ENCODE results near the gene STX8. TPM values are rescaled to one million over a fixed set of nuclear protein-coding genes. Genes with fewer than 3 reads are reported as not detected.

STX8 gene
- total RNA-seq, 4 donors from 2014 or later = 58.6 to 86.9 (median 66.3) TPM

DNA sequence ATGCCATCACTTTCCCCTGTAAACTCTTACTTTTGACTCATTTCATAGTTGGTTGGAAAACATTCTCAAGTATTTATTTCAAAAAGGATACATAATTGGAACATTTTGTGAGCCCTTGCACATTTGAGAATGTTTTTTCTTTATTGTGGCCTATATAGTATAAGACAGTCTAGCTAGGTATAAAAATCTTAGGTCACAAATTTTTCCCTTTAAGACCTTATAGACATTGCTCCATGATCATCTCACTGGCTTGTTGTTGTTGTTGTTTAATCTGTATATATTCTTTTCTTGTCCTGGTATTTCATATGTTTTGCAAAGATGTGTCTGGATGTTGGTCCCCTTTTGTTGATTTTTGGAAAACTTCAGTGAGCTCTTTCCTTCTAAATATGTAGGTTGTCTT lies 360.2 kb downstream of the STX8 start:
- ATAC-seq (ENCODE audit: low FRiP score) (no peak), DNase-seq (ENCODE audit: low spot score) (no peak)
- TF ChIP-seq, protein P1, sequence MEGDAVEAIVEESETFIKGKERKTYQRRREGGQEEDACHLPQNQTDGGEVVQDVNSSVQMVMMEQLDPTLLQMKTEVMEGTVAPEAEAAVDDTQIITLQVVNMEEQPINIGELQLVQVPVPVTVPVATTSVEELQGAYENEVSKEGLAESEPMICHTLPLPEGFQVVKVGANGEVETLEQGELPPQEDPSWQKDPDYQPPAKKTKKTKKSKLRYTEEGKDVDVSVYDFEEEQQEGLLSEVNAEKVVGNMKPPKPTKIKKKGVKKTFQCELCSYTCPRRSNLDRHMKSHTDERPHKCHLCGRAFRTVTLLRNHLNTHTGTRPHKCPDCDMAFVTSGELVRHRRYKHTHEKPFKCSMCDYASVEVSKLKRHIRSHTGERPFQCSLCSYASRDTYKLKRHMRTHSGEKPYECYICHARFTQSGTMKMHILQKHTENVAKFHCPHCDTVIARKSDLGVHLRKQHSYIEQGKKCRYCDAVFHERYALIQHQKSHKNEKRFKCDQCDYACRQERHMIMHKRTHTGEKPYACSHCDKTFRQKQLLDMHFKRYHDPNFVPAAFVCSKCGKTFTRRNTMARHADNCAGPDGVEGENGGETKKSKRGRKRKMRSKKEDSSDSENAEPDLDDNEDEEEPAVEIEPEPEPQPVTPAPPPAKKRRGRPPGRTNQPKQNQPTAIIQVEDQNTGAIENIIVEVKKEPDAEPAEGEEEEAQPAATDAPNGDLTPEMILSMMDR (IDR thresholded peaks at IDR 0.05) = no peak

GRCh38 chr17:9213303-9213640 lies 362.3 kb downstream of the STX8 start:
- DNase-seq (ENCODE audit: low spot score) (no peak), ATAC-seq (ENCODE audit: low FRiP score) (no peak)
- TF ChIP-seq, protein P1 (IDR thresholded peaks at IDR 0.05) = no peak

DNA sequence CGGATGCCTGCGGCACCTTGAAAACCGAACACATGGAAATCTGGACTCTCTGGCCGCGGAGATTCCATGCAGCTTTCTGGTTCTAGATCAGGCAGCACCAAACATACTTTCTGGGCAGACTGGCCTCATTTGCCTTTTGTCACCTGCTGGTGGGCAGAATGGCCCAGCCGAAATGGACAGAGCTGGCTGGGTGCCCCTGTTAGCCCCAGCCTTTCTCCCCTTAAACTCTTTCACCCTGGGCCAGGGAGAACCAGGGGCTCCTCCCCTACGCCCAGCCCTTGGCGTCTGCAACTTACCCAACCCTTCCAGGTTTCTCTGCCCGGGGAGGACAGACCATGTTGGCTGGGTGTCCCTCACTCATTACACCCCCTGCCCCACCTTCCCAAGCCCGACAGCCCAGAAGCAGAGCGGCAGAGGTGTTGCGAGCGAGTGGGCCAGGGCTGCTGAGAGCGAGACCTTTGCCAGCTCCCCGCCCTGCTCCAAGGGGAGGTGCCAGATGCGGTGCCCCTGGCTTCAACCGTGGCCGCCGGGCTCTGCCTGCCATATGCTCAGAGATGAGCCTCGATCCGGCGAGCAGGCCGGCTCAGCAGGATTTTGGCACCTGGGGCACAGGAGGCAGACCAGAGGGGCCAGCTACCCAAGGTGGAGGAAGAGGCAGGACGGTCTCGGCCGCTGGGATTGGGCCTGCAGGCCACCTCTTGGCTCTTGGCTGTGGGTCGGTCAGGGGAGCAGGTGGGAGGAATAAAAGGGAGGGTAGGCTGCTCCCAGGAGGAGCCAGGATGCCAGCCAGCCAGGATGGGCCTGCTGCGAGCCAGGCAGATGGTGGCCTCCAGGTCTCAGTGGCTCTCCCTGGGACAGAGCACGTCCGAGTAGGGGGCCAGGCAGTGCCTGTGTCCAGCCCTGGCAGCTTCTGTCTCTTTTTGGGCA lies 363.0 kb downstream of the STX8 start:
- no peak for DNase-seq (ENCODE audit: low spot score)
- TF ChIP-seq, protein P1 (IDR thresholded peaks at IDR 0.05) = no peak
- no peak for ATAC-seq (ENCODE audit: low FRiP score)

- DNase-seq (ENCODE audit: low spot score) (no peak), ATAC-seq (ENCODE audit: low FRiP score) (no peak)
- TF ChIP-seq, protein P1 (IDR thresholded peaks at IDR 0.05) = no peak
Measured at GRCh38 chr17:9211133-9211765, 364.4 kb downstream of the STX8 start.

DNA sequence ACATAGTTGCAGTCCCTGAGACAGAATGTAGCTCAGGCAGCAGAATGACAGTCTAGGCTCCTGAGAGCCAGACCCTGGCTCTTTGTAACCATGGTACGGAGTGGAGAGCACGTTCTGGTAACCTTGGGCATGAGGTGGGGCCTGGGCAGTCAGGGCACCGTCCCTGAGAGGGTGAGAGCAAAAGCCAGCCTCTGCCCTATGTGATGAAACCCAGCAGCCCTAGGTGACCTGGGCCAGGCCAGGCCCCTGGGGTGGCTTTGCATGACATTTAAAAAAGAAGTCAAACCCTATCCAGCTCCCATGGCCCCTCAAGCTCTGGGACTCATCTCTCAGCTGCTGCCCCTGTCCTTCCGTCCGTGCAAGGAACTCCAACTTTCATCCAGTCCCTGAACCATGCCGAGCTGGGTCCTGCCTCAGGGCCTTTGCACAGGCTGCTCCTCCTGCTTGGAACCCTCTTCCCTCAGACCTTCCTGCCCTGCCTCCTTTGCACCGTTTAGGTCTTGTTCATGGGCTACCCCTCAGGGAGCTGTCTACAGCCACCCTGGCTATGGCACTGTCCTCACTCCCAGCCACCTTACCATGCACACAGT lies 365.7 kb downstream of the STX8 start:
- TF ChIP-seq, protein P1 (IDR thresholded peaks at IDR 0.05) = no peak
- no peak for DNase-seq (ENCODE audit: low spot score)
- ATAC-seq (ENCODE audit: low FRiP score) = no peak

GRCh38 chr17:9209347-9209746 lies 366.3 kb downstream of the STX8 start:
- DNase-seq (ENCODE audit: low spot score) = no peak
- no peak for ATAC-seq (ENCODE audit: low FRiP score)
- TF ChIP-seq, protein P1 (IDR thresholded peaks at IDR 0.05) = no peak

Measured in omental fat pad (tissue), 4 donors.